HG02642 (cell line): ENCODE data around the gene ARID3A.
A peak's percentile ranks its signal among the peaks of the same experiment; 100 is the strongest.

ENCODE experiments used
- ATAC-seq: cut with Tn5 transposase; IDR thresholded peaks from one replicate; pipeline ENCODE4 v1.9.1; 2021; ENCODE audit warnings: mild to moderate bottlenecking; ENCODE audit not compliant: unreplicated experiment, poor library complexity

ARID3A gene

GRCh38 chr19:943551-944170 lies 17.8 kb downstream of the ARID3A start:
- ATAC-seq, result no peak

DNA sequence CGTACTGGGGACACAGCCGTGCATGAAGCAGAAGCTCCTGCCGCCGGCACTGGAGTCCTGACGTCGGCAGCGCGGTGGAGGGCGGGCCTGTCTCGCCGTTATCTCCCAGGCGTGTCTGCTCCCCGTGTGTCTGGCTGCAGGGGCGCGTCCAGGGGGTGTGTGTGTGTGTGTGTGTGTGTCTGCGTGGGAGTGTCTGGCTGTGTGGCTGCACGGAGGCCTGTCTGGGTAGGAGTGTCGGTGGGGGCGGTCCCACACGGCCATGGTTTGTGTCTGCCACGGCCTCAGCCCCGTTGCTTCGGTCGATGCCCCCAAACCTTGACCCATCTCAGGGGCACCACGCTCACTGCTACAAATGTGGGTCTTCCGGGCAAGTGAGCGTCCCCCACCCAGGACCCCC lies 18.3 kb downstream of the ARID3A start:
- ATAC-seq, result no peak

DNA sequence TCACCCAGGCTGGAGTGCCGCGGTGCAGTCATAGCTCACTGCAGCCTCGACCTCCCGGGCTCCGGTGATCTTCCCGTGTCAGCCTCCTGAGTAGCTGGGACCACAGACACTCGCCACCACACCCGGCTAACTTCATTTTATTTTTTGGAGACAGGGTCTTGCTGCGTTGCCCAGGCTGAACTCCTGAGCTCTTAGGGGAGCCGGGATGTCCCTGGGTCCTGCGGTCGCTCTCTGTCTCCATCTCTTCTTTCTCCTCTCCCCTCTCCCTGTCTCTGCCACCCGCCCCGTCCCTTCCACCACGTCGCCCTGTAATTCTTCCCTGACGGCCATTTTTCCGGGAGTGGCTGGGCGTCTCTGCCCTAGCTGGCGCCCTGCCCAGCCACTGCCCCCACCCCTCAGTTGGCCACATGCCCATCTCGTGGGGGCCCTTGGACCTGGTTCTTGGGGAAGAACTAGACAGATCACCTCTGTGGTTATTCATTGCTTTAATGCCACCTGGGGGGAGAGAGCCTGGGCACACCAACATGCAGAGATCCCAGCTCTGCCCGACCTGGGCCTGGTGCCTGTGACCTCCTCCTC lies 18.9 kb downstream of the ARID3A start:
- ATAC-seq, result no peak

DNA sequence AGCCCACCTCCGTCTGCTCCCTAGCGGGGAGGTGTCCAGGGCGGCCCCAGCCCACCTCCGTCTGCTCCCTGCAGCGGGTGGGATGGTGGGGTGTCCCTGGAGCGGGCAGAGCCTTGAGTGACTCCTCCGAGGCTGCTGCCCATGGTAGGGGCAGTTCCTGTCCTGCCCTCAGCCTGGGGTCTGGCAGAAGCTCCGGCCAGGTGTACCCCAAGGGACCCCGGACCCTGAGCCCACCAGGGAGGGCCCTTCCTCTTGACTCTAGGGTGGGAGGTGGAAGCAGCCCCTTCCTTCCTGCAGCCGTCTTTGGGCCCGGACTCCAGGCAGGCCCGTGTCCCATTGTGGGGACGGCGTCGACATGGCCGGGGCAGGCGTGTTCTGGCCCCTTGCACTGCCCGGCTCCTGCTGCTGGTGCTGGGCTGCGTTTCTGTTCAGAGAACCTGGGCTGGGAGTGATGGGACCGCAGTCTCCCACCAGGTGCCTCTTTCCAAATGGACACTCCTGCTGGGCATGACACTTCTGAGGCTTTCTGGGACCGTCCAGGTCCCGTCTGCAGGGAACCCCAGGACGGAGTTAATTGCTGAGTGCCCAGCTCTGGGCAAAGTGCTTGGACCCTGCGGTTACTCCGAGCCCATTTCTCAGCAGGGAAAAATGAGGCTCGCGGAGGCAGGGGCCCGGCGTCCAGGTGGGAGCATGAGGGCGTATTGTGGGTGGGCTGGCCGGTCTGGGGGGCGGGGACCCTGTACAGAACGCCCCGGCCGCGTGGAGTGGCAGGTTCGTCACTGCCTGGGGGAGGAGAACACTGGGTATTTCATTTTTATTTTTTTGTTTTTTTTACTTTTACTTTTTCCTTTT lies 19.8 kb downstream of the ARID3A start:
- ATAC-seq, result no peak

- ATAC-seq, result peak; percentile 13
These were observed 21.4 kb downstream of the ARID3A start for GRCh38 chr19:947090-947706.

DNA sequence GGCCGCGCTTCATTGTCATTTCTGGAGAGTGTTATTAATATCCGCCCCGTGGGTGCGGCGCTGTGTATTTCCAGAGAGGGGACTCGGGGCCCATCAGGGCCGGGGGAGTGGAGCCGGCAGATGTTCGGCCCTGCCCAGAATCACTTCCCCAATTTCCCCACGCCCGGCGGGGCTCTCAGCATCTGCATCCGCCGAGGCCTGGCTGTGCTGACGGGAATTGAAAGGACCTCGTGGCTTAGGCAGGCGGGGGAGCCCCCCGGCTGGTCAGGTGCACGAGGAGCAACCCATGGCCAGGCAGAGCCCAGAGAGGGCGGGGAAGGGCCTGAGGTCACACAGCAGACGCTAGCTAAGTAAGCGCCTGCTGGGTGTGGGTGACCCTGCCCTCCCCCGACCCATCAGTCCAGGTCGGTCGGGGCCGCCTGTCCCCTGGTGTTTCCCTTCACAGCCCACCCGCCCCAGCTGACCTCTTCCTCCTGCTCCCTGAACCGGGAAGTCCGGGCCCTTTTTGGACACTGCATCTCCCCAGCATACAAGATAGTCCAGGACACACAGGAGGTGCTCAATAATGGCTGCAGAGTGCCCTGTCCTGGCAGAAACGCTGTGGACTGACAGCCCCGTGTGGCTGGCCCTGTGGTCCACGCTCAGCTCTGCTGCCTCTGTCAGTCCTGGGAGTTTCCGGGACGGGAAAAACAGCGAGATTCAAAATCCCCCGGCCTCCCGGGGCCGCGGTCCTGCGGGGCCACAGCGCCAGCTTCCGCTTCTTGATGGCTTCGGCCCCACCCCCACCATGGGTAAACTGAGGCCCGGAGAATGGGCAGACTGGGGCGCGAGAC lies 22.1 kb downstream of the ARID3A start:
- peak; percentile 66 for ATAC-seq

DNA sequence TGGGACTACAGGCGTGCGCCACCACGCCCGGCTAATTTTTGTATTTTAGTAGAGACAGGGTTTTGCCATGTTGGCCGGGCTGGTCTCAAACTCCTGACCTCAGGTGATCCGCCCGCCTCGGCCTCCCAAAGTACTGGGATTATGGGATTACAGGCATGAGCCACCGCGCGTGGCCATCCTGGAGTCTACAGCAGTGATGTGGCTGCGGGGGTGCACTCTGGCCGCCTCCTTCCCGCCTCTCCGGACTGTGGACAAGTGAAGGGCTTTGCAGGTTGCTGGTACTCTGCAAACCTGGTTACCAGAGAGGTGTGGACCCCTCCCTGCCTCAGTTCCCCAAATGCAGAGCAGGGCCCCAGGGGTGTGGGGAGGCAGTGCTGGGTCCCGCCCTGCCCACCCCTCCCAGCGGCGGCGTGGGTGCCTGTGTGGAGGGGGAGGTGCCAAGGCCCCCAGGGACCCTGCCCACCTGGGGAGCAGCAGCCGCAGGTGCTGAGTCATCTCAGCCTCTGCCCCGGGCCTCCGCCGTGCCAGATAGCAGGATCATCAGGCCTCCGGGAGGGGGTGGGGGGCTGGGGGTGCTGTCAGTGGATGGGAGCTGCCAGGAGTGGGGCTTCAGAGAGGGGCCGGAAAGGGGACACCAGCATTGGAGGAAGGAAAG lies 23.1 kb downstream of the ARID3A start:
- no peak for ATAC-seq

- ATAC-seq, result no peak
These were observed 24.7 kb downstream of the ARID3A start for GRCh38 chr19:950352-951066.

DNA sequence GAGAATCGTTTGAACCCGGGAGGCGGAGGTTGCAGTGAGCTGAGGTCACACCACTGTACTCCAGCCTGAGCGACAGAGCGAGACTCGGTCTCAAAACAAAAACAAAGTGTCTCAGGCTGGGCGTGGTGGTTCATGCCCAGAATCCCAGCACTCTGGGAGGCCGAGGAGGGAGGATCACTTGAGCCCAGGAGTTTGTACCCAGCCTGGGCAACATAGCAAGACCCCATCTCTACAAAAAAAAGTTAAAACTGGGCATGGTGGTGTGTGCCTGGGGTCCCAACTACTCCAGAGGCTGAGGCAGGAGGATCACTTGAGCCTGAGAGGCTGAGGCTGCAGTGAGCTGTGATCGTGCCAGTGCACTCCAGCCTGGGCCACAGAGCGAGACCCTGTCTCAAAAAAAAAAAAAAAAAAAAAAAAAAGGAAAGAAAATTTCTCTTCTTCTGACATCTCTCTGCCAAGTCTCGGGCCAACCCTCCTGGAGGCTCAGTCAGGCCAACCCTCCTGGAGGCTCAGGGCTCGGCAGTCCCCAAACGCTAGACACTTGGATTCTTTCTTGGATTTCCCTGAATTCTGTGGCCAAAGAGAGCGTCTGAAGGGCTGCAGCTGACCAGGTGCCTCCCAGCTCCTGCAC lies 26.3 kb downstream of the ARID3A start:
- ATAC-seq, result no peak

DNA sequence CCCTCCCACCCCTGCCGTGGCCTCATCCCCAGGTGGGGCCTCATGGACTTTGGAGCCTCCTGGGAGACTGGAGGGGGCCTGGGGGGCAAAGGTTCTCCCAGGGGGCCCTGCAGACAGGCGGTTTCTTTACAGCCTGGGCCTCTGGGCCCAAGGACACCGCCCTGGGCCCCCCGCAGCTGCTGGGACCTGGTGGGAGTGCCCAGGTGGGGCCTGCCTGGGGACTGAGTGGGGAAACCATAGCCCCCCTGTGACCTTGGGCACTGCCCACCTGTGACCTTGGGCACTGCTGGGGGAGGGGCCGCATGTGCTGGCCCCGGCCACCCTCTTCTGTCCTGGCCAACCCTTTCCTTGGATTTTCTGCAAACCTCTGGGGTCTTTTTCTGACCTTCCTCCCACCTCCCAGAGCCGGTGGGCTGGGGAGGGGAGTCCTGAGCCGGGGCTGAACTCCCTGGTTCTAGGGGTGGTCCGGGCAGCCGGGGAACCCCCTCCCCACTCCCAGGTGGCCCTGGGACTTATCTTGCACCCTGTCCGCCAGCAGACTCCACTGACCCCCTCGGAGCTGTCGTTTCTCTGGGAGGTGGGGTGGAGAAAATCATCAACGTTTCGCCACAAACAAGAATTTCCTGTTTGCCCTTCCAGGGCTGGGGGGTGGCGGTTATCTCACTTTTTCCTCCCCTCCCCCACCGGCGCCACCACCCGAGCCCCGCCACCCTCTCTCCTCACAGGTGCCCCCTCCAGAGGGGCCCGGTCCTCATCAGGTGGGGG lies 27.0 kb downstream of the ARID3A start:
- ATAC-seq, result no peak

GRCh38 chr19:953445-954271 lies 27.8 kb downstream of the ARID3A start:
- no peak for ATAC-seq

GRCh38 chr19:954272-954671 lies 28.4 kb downstream of the ARID3A start:
- no peak for ATAC-seq

GRCh38 chr19:954672-955494 lies 29.0 kb downstream of the ARID3A start:
- ATAC-seq, result peak; percentile 50

DNA sequence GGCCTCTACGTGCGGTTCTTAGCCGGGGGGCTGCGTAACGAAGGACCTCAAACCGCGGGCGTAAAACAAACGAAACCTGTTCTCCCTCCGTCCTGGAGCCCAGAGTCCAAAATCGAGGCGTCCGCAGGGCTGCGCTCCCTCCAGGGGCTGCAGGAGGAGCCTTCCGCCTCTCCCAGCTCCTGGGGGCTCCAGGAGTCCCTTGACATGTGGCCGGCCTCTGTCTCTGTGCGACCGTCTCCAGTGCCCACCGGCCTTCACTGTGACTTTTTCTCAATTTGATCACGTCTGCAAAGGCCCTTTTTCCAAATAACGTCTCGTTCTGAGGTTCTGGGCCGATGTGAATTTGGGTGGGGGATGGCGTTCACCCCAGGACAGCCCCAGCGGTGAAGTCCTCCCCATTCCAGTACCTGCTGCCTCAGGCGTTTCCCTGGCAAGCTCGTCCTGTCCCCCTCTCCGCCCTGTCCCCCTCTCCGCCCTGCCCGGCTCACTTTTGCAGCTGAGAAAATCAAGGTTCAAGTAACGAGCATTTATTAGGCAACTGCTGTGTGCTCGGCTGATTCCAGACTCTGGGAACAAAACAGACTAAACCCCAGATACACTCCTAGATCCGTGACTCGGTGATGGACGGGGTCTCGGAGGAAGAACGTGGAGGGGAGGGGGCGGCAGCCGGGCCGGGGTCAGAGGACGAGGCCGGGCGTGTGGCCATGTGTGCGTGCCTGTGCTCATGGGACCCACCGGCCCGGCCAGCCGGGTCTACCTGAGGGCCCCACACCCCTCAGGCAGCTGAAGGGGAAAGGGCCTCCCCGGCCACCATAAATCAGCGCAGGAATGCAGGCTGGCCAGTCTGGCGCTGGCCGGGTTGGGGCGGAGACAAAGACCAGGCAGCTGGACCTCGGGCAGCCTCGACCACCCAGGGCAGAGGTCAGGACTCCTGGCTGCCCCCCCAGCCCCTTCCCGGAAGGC lies 30.2 kb downstream of the ARID3A start:
- ATAC-seq, result no peak

- ATAC-seq, result no peak
These were observed 31.1 kb downstream of the ARID3A start for GRCh38 chr19:956766-957440.
